Measurements from ENCODE around the gene CDK2.

GRCh38 chr12:56011509-56012090 lies 45.0 kb downstream of the CDK2 start:
- no peak for TF ChIP-seq CTCF (IDR thresholded peaks at IDR 0.05)
- no peak for TF ChIP-seq ZFX (IDR thresholded peaks at IDR 0.05; ENCODE audit: borderline replicate concordance)

All from 22Rv1 (cell line).